Caco-2 (cell line): ENCODE measurements around the gene HBG1. TPM values are rescaled to one million over a fixed set of nuclear protein-coding genes. Genes with fewer than 3 reads are reported as not detected.
"Not testable (repeated sequence)": the region's sequence is repeated elsewhere in the genome, so short reads cannot be mapped to it uniquely, and the experiment has no call there.

ENCODE experiments used
- BruUV-seq: library from RNA; stranded (reverse); fragments of 400-500 nt; replicated peaks from 2 replicates; lab custom pipeline; 2021; lab: Mats Ljungman, UMichigan
- CTCF ChIA-PET: fragments of 300-600 bp; sonication (Branson Sonifier 250); formaldehyde crosslinking; loops from one replicate; lab custom pipeline; 2022; ENCODE audit warnings: antibody characterized with exemption; lab: Charles Lee
- POLR2A ChIA-PET: fragments of 300-600 bp; sonication (Branson Sonifier 250); formaldehyde crosslinking; loops from one replicate; lab custom pipeline; 2022; ENCODE audit warnings: antibody characterized with exemption; lab: Charles Lee
- DNase-seq, 2 experiments: peaks; one replicate each; pipeline versions ENCODE4 v3.0.0 to v3.0.0-alpha.2; 2020 to 2022
- H3K27me3 ChIP-seq: replicated peaks from 2 replicates; pipeline ENCODE4 v1.6.0; 2011; ENCODE audit warnings: low read length; ENCODE audit not compliant: control insufficient read depth, insufficient read depth
- H3K36me3 ChIP-seq: 2 replicates; pipeline ENCODE4 v1.5.1; 2011; ENCODE audit warnings: low read length; ENCODE audit not compliant: control insufficient read depth, insufficient read depth
- H3K4me1 ChIP-seq: fragments of 250-450 bp; sonication (Bioruptor Pico); 2 replicates; pipeline ENCODE4 v1.5.1; 2020; ENCODE audit warnings: mild to moderate bottlenecking
- H3K4me3 ChIP-seq: 2 replicates; pipeline ENCODE4 v1.5.1; 2011; ENCODE audit warnings: low read depth, mild to moderate bottlenecking, control low read depth, low read length
- H3K9me3 ChIP-seq: fragments of 250-450 bp; sonication (Bioruptor Pico); 2 replicates; pipeline ENCODE4 v1.5.1; 2020; ENCODE audit warnings: mild to moderate bottlenecking, moderate library complexity
- H3K27ac Mint-ChIP-seq: one replicate; pipeline ENCODE4 v1.8.0; 2022; ENCODE audit warnings: mixed read lengths; ENCODE audit not compliant: unreplicated experiment
- H3K27me3 Mint-ChIP-seq: one replicate; pipeline ENCODE4 v1.8.0; 2022; ENCODE audit warnings: mixed read lengths; ENCODE audit not compliant: insufficient read depth, unreplicated experiment
- H3K36me3 Mint-ChIP-seq: one replicate; pipeline ENCODE4 v1.8.0; 2022; ENCODE audit warnings: mild to moderate bottlenecking, mixed read lengths; ENCODE audit not compliant: insufficient read depth, unreplicated experiment
- H3K4me1 Mint-ChIP-seq: one replicate; pipeline ENCODE4 v1.8.0; 2022; ENCODE audit warnings: low read depth, mixed read lengths; ENCODE audit not compliant: unreplicated experiment
- H3K4me3 Mint-ChIP-seq: one replicate; pipeline ENCODE4 v1.8.0; 2022; ENCODE audit warnings: mild to moderate bottlenecking, moderate library complexity, mixed read lengths; ENCODE audit not compliant: unreplicated experiment
- H3K9me3 Mint-ChIP-seq: one replicate; pipeline ENCODE4 v1.8.0; 2022; ENCODE audit warnings: mixed read lengths; ENCODE audit not compliant: unreplicated experiment
- CTCF ChIP-seq, 2 experiments: fragments of 200-600 bp in 1 of 2; IDR thresholded peaks; 1 replicate in 1 of 2; 2 replicates in 1 of 2; pipeline versions ENCODE4 v1.5.1 to v1.8.0; 2011 to 2022; ENCODE audit warnings: antibody characterized with exemption in 1 of 2, control low read depth in 1 of 2, inconsistent platforms in 1 of 2, low read depth in 1 of 2, low read length in 1 of 2, mild to moderate bottlenecking in 1 of 2, moderate library complexity in 1 of 2; ENCODE audit not compliant: insufficient read depth in 1 of 2, severe bottlenecking in 1 of 2, unreplicated experiment in 1 of 2
- intact Hi-C: fragments of 100-400 bp; cut with micrococcal nuclease; formaldehyde crosslinking; loops from one replicate; pipeline ENCODE4 v1.10.0; 2022; ENCODE audit not compliant: unreplicated experiment
- total RNA-seq: library from RNA; stranded (reverse); gene quantifications from 2 replicates; pipeline ENCODE4 v1.2.3, GENCODE V29; 2022

Gene HBG1
- total RNA-seq, 1 experiment from 2014 or later = not detected

DNA sequence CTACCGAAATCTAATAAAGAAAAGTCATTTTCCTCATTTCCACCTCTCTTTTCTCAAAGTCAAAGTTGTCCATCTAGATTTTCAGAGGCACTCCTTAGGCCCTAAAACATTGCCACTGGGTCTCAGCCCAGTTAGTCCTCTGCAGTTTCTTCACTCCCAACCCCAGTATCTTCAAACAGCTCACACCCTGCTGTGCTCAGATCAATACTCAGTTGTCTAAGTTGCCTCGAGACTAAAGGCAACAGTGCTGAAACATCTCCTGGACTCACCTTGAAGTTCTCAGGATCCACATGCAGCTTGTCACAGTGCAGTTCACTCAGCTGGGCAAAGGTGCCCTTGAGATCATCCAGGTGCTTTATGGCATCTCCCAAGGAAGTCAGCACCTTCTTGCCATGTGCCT lies 4.4 kb upstream of the HBG1 start:
- H3K4me3 Mint-ChIP-seq, H3K27ac Mint-ChIP-seq, H3K9me3 Mint-ChIP-seq, BruUV-seq, H3K36me3 ChIP-seq, H3K9me3 ChIP-seq, H3K4me1 Mint-ChIP-seq, CTCF ChIA-PET, POLR2A ChIA-PET, H3K36me3 Mint-ChIP-seq, H3K4me3 ChIP-seq, DNase-seq, intact Hi-C loops, H3K27me3 ChIP-seq, H3K4me1 ChIP-seq: not testable (repeated sequence)
- peaks cover 18% of the 10 kb centered on the region for H3K27me3 Mint-ChIP-seq

DNA sequence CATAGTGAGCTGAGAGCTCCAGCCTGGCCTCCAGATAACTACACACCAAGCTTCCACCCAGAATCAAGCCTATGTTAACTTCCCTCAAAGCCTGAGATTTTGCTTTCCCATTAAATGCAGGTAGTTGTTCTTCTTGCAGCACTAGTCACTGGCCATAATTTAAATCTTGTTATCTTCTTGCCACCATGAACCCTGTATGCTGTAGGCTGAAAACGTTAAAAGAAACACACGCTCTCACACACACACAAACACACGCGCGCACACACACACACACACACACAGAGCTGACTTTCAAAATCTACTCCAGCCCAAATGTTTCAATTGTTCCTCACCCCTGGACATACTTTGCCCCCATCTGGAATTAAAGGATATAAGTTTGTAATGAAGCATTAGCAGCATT lies 3.8 kb upstream of the HBG1 start:
- H3K36me3 Mint-ChIP-seq, DNase-seq, H3K4me1 ChIP-seq, H3K4me1 Mint-ChIP-seq, H3K27ac Mint-ChIP-seq, H3K36me3 ChIP-seq, H3K9me3 ChIP-seq, H3K27me3 ChIP-seq, H3K4me3 Mint-ChIP-seq, BruUV-seq, H3K4me3 ChIP-seq, H3K9me3 Mint-ChIP-seq, intact Hi-C loops, CTCF ChIA-PET, POLR2A ChIA-PET: not testable (repeated sequence)
- peaks cover 18% of the 10 kb centered on the region for H3K27me3 Mint-ChIP-seq

GRCh38 chr11:5252919-5253265 lies 3.2 kb upstream of the HBG1 start:
- Mint-ChIP-seq H3K27ac (no peak overlapping the region), H3K27me3 (peaks cover 19% of the 10 kb centered on the region), H3K4me1 (no peaks in the 10 kb centered on the region), H3K9me3 (no peaks in the 10 kb centered on the region), H3K36me3 (no peaks in the 10 kb centered on the region), H3K4me3 (no peak overlapping the region)
- Histone ChIP-seq H3K4me3 (no peak overlapping the region), H3K27me3 (no peaks in the 10 kb centered on the region), H3K9me3 (no peaks in the 10 kb centered on the region), H3K4me1 (no peaks in the 10 kb centered on the region), H3K36me3 (no peaks in the 10 kb centered on the region)
- DNase-seq = no peak
- intact Hi-C loops = no loop called here
- ChIA-PET CTCF (no interaction called here), POLR2A (no interaction called here)
- BruUV-seq = no TSS peak
- no peak for TF ChIP-seq CTCF (IDR thresholded peaks at IDR 0.05; ENCODE audit: insufficient read depth in 1 of 2, low read depth in 1 of 2, low read length in 1 of 2, severe bottlenecking in 1 of 2, unreplicated experiment in 1 of 2)

DNA sequence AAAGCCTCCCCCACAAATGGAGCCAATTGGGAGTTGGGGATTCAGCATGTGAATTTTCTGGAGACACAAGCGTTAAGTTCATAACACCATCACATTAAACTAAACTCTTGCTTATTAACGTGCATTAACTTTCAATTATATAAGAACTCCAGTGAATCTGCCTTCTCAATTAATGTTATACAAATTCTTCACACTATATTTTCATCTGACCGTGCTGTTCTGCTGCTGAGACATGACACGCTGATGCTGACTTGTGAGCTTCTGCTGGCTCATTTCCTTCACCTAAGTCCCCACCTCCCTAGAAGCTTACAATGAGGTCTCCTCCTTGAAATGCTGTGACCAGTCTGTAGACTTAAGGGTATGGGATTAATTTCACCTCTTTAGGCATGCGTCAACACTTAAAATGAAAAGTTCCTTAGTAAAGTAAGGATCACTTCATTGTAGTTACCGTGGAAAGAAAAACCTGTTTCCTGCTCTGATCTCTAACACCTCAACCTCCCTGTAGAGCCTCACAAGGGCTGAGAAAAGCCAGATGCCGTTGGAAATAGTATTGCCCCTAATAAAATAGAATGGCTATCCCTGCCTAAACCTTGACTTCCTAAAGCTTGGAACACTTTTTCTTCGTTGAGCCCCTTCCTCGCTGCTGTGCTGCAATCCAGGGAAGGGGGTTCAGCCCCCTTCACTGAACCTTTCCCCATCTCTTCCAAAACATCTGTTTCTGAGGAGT lies 2.7 kb upstream of the HBG1 start:
- CTCF ChIA-PET = no interaction called here

More for the DNA sequence above, 2.7 kb upstream of the HBG1 start:
- H3K27ac Mint-ChIP-seq = no peak overlapping the region
- POLR2A ChIA-PET = no interaction called here
- no peak for TF ChIP-seq CTCF (IDR thresholded peaks at IDR 0.05; ENCODE audit: insufficient read depth in 1 of 2, low read depth in 1 of 2, low read length in 1 of 2, severe bottlenecking in 1 of 2, unreplicated experiment in 1 of 2)
- no peak overlapping the region for H3K4me3 Mint-ChIP-seq
- DNase-seq = no peak
- Histone ChIP-seq H3K4me1 (no peaks in the 10 kb centered on the region), H3K36me3 (no peaks in the 10 kb centered on the region), H3K9me3 (no peaks in the 10 kb centered on the region), H3K4me3 (no peak overlapping the region), H3K27me3 (no peaks in the 10 kb centered on the region)
- H3K36me3 Mint-ChIP-seq = no peaks in the 10 kb centered on the region
- intact Hi-C loops = no loop called here
- H3K27me3 Mint-ChIP-seq = peaks cover 21% of the 10 kb centered on the region
- BruUV-seq = no TSS peak
- H3K4me1 Mint-ChIP-seq = no peaks in the 10 kb centered on the region
- no peaks in the 10 kb centered on the region for H3K9me3 Mint-ChIP-seq
